ENCODE results near the gene STAT4.

- TF ChIP-seq POLR2AphosphoS5 (IDR thresholded peaks at IDR 0.05; ENCODE audit: low read depth, low read length) (no peak), TAF1 (IDR thresholded peaks at IDR 0.05; ENCODE audit: borderline replicate concordance, low read depth, low read length) (no peak), POLR2A (IDR thresholded peaks at IDR 0.05; ENCODE audit: low read depth, low read length) (no peak)
These were observed 107.4 kb downstream of the STAT4 start for GRCh38 chr2:191043438-191043837.
